H9 (cell line): ENCODE results near the gene CTXN1. TPM values are rescaled to one million over a fixed set of nuclear protein-coding genes. Genes with fewer than 3 reads are reported as not detected.

Experiments
- DNase-seq: peaks from one replicate; pipeline ENCODE4 v3.0.0-alpha.2; 2017
- H2AFZ ChIP-seq: one replicate; pipeline ENCODE4 v1.6.1; 2013; ENCODE audit warnings: mild to moderate bottlenecking, low read length, control low read depth, moderate library complexity
- H2AK5ac ChIP-seq: 2 replicates; pipeline ENCODE4 v1.6.1; 2013; ENCODE audit warnings: low read length, control low read depth, mixed read lengths; ENCODE audit not compliant: insufficient read length
- H2BK120ac ChIP-seq: one replicate; pipeline ENCODE4 v1.6.1; 2013; ENCODE audit warnings: low read depth, mild to moderate bottlenecking, low read length, control low read depth, inconsistent platforms; ENCODE audit not compliant: poor library complexity, severe bottlenecking
- H2BK12ac ChIP-seq: 2 replicates; pipeline ENCODE4 v1.6.1; 2013; ENCODE audit warnings: low read length, control low read depth, mixed read lengths, low read depth; ENCODE audit not compliant: insufficient read length
- H2BK15ac ChIP-seq: 2 replicates; pipeline ENCODE4 v1.6.1; 2013; ENCODE audit warnings: low read depth, low read length, control low read depth
- H2BK20ac ChIP-seq: one replicate; pipeline ENCODE4 v1.6.1; 2013; ENCODE audit warnings: low read depth, mild to moderate bottlenecking, low read length, control low read depth, inconsistent platforms; ENCODE audit not compliant: poor library complexity, severe bottlenecking
- H2BK5ac ChIP-seq: 2 replicates; pipeline ENCODE4 v1.6.1; 2013; ENCODE audit warnings: low read length, control low read depth, mixed read lengths; ENCODE audit not compliant: insufficient read length
- H3K14ac ChIP-seq: 2 replicates; pipeline ENCODE4 v1.6.1; 2013; ENCODE audit warnings: low read length, control low read depth; ENCODE audit not compliant: insufficient read depth
- H3K18ac ChIP-seq: 2 replicates; pipeline ENCODE4 v1.6.1; 2013; ENCODE audit warnings: low read depth, mild to moderate bottlenecking, mixed read lengths, low read length, control low read depth; ENCODE audit not compliant: insufficient read length
- H3K23ac ChIP-seq: 2 replicates; pipeline ENCODE4 v1.6.1; 2013; ENCODE audit warnings: low read length, control low read depth, mixed read lengths, low read depth; ENCODE audit not compliant: insufficient read length
- H3K23me2 ChIP-seq: 2 replicates; pipeline ENCODE4 v1.6.1; 2013; ENCODE audit warnings: low read depth, mild to moderate bottlenecking, mixed read lengths, low read length, control low read depth; ENCODE audit not compliant: insufficient read length, poor library complexity, severe bottlenecking
- H3K27ac ChIP-seq: 2 replicates; pipeline ENCODE4 v1.5.1; 2013; ENCODE audit warnings: low read length, control low read depth, mixed read lengths, low read depth; ENCODE audit not compliant: insufficient read length
- H3K27me3 ChIP-seq: 2 replicates; pipeline ENCODE4 v1.6.1; 2013; ENCODE audit warnings: low read length, control low read depth, inconsistent platforms; ENCODE audit not compliant: insufficient read depth
- H3K4ac ChIP-seq: 2 replicates; pipeline ENCODE4 v1.6.1; 2013; ENCODE audit warnings: low read depth, mild to moderate bottlenecking, control low read depth, inconsistent platforms, low read length, moderate library complexity
- H3K4me1 ChIP-seq: 2 replicates; pipeline ENCODE4 v1.6.1; 2013; ENCODE audit warnings: low read length, control low read depth, inconsistent platforms; ENCODE audit not compliant: insufficient read depth
- H3K4me2 ChIP-seq: 2 replicates; pipeline ENCODE4 v1.6.1; 2013; ENCODE audit warnings: low read length, control low read depth, mixed read lengths; ENCODE audit not compliant: insufficient read length, insufficient read depth
- H3K56ac ChIP-seq: 2 replicates; pipeline ENCODE4 v1.6.1; 2013; ENCODE audit warnings: low read depth, mild to moderate bottlenecking, mixed read lengths, low read length, control low read depth; ENCODE audit not compliant: insufficient read length
- H3K79me1 ChIP-seq: 2 replicates; pipeline ENCODE4 v1.6.1; 2013; ENCODE audit warnings: low read depth, mild to moderate bottlenecking, moderate library complexity, low read length, control low read depth, inconsistent platforms; ENCODE audit not compliant: insufficient read depth, poor library complexity, severe bottlenecking
- H3K79me2 ChIP-seq: 2 replicates; pipeline ENCODE4 v1.6.1; 2013; ENCODE audit warnings: low read length, control low read depth, inconsistent platforms; ENCODE audit not compliant: insufficient read depth
- H3K9ac ChIP-seq: 2 replicates; pipeline ENCODE4 v1.6.1; 2013; ENCODE audit warnings: low read length, control low read depth, mixed read lengths; ENCODE audit not compliant: insufficient read length; ENCODE audit errors: extremely low read depth
- H3K9me3 ChIP-seq: one replicate; pipeline ENCODE4 v1.6.1; 2013; ENCODE audit warnings: low read depth, low read length, inconsistent platforms; ENCODE audit not compliant: control insufficient read depth
- H3T11ph ChIP-seq: one replicate; pipeline ENCODE4 v1.6.1; 2013; ENCODE audit warnings: mild to moderate bottlenecking, low read length, control low read depth, inconsistent platforms
- H4K20me1 ChIP-seq: one replicate; pipeline ENCODE4 v1.6.1; 2013; ENCODE audit not compliant: control insufficient read depth, insufficient read length, insufficient read depth
- H4K5ac ChIP-seq: 2 replicates; pipeline ENCODE4 v1.6.1; 2013; ENCODE audit warnings: low read depth, mild to moderate bottlenecking, mixed read lengths, low read length, control low read depth; ENCODE audit not compliant: insufficient read length
- H4K8ac ChIP-seq: replicated peaks from 2 replicates; pipeline ENCODE4 v1.6.1; 2013; ENCODE audit warnings: low read length, control low read depth, mixed read lengths, low read depth; ENCODE audit not compliant: insufficient read length
- H4K91ac ChIP-seq: 2 replicates; pipeline ENCODE4 v1.6.1; 2013; ENCODE audit warnings: low read depth, mild to moderate bottlenecking, moderate library complexity, mixed read lengths, low read length, control low read depth; ENCODE audit not compliant: insufficient read length
- H3K27ac Mint-ChIP-seq, 3 experiments: 2 replicates in 2 of 3; 3 replicates in 1 of 3; pipeline ENCODE4 v1.8.0; 2020 to 2021; ENCODE audit warnings: mixed read lengths in 3 of 3, mild to moderate bottlenecking in 1 of 3, moderate library complexity in 1 of 3
- H3K27me3 Mint-ChIP-seq: 2 replicates; pipeline ENCODE4 v1.8.0; 2021; ENCODE audit warnings: low read depth, mild to moderate bottlenecking, moderate library complexity, mixed read lengths
- H3K36me3 Mint-ChIP-seq, 3 experiments: 2 replicates in 2 of 3; 3 replicates in 1 of 3; pipeline ENCODE4 v1.8.0; 2020 to 2021; ENCODE audit warnings: low read depth in 3 of 3, mixed read lengths in 3 of 3; ENCODE audit not compliant: insufficient read depth in 1 of 3
- H3K4me1 Mint-ChIP-seq, 2 experiments: 2 replicates each; pipeline ENCODE4 v1.8.0; 2020; ENCODE audit warnings: mixed read lengths in 2 of 2
- H3K4me3 Mint-ChIP-seq, 2 experiments: 2 replicates in 1 of 2; 3 replicates in 1 of 2; pipeline ENCODE4 v1.8.0; 2020 to 2021; ENCODE audit warnings: mild to moderate bottlenecking in 2 of 2, mixed read lengths in 2 of 2, moderate library complexity in 1 of 2
- H3K9me3 Mint-ChIP-seq, 2 experiments: 2 replicates in 1 of 2; 3 replicates in 1 of 2; pipeline ENCODE4 v1.8.0; 2020; ENCODE audit warnings: mild to moderate bottlenecking in 2 of 2, mixed read lengths in 2 of 2, moderate library complexity in 1 of 2
- CTCF ChIP-seq: fragments of 200-600 bp; sonication (generic); conservative IDR thresholded peaks from 3 replicates; pipeline ENCODE4 v1.8.0; 2021; ENCODE audit warnings: antibody characterized with exemption, mild to moderate bottlenecking
- WGBS: extraction: QIAGEN DNeasy Blood & Tissue Kit; methylation state at CpG from one replicate; pipeline ENCODE4 v1.1.7; 2013; ENCODE audit warnings: missing lambda C conversion rate, low lambda C conversion rate, mixed read lengths; ENCODE audit not compliant: insufficient read length; ENCODE audit errors: extremely low coverage; 5-methylcytosine and 5-hydroxymethylcytosine counted together
- total RNA-seq: library from RNA; stranded (reverse); gene quantifications from 2 replicates; pipeline ENCODE4 v1.2.1, GENCODE V29; 2021

Gene CTXN1
- total RNA-seq, 1 experiment from 2014 or later = 22.7 TPM

DNA sequence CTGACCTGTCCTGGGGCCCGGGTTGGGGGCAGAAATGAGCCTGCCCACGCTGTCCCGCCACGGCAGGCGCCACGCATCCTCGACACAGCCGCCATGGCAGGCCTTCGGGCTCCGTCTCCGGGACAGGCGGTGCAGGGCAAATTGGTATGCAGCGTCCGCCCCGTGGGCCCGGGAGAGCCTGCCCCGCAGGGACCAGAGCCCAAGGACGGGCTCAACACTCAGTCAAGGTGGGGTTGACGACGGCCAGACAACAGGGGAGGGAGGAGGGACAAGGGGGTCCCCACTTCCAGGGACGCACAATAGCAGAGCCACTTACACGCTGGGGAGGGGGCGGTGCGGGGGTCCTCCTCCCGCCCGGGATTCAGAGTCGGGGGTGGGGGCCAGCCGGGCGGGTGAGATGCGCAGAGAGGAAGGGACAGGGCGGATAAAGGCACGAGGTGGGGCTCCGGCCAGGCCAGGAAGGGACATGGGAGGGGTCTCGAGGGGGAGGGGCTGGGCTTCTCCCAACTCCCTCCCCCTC, 1.2 kb downstream of the CTXN1 start:
- WGBS = no CpG with 5 or more reads among the region's 34 CpGs
- Histone ChIP-seq H3K23me2 (peaks cover 3% of the 10 kb centered on the region), H3K27ac (no peak overlapping the region), H3T11ph (no peak overlapping the region), H2AFZ (no peak overlapping the region), H3K18ac (no peak overlapping the region), H2BK12ac (no peak overlapping the region), H3K27me3 (no peaks in the 10 kb centered on the region), H4K91ac (no peak overlapping the region), H3K23ac (no peak overlapping the region), H2BK120ac (no peak overlapping the region), H4K5ac (no peak overlapping the region), H2BK20ac (no peak overlapping the region), H3K14ac (no peak overlapping the region), H3K56ac (no peak overlapping the region), H4K20me1 (no peaks in the 10 kb centered on the region), H3K9me3 (no peaks in the 10 kb centered on the region), H3K79me1 (no peaks in the 10 kb centered on the region), H3K9ac (no peak overlapping the region), H3K4me1 (0 out of 2 replicates have a peak, but pooled peaks cover 4% of the 10 kb centered on the region), H2AK5ac (no peak overlapping the region), H4K8ac (no peak overlapping the region), H2BK5ac (no peak overlapping the region), H2BK15ac (no peak overlapping the region), H3K79me2 (no peaks in the 10 kb centered on the region), H3K4me2 (no peak overlapping the region), H3K4ac (no peak overlapping the region)
- H3K36me3 Mint-ChIP-seq = peaks cover 5 to 30% (median 12%) of the 10 kb centered on the region in 3 experiments; a peak in 5 of 7 replicates
- no peak for TF ChIP-seq CTCF
- H3K27me3 Mint-ChIP-seq = peaks cover 4% of the 10 kb centered on the region
- H3K4me3 Mint-ChIP-seq = peak overlapping the region; percentile 37 to 46; a peak in 3 of 5 replicates
- no peak overlapping the region for H3K27ac Mint-ChIP-seq
- H3K4me1 Mint-ChIP-seq = peaks cover 13 to 18% of the 10 kb centered on the region in 2 experiments
- no peak for DNase-seq
- no peaks in the 10 kb centered on the region; a peak in 1 of 5 replicates for H3K9me3 Mint-ChIP-seq
